Right kidney (tissue), 1 donor: ENCODE results near the gene SLC26A8.
A peak's percentile ranks its signal among the peaks of the same experiment; 100 is the strongest.
"Not testable (repeated sequence)": the region's sequence is repeated elsewhere in the genome, so short reads cannot be mapped to it uniquely, and the experiment has no call there.

Experiments used
- DNase-seq: peaks from one replicate; pipeline ENCODE4 v3.0.0-alpha.2; 2016

SLC26A8 gene

GRCh38 chr6:36000451-36000850 is 24.0 kb downstream of the SLC26A8 start:
- no peak for DNase-seq

- no peak for DNase-seq
Observed at GRCh38 chr6:35993150-35993549, 31.3 kb downstream of the SLC26A8 start.

GRCh38 chr6:35988047-35988446 is 36.4 kb downstream of the SLC26A8 start:
- not testable (repeated sequence) for DNase-seq

GRCh38 chr6:35984701-35985100 is 39.7 kb downstream of the SLC26A8 start:
- DNase-seq: no peak

- DNase-seq: no peak
Observed at GRCh38 chr6:35980991-35981645, 43.3 kb downstream of the SLC26A8 start.

GRCh38 chr6:35980126-35980525 is 44.3 kb downstream of the SLC26A8 start:
- not testable (repeated sequence) for DNase-seq

- no peak for DNase-seq
Observed at GRCh38 chr6:35977308-35977707, 47.1 kb downstream of the SLC26A8 start.

- DNase-seq: no peak
Observed at GRCh38 chr6:35973670-35974222, 50.7 kb downstream of the SLC26A8 start.

GRCh38 chr6:35972471-35973367 is 51.7 kb downstream of the SLC26A8 start:
- DNase-seq: no peak

- DNase-seq: no peak
Observed at GRCh38 chr6:35970181-35970580, 54.3 kb downstream of the SLC26A8 start.

GRCh38 chr6:35969646-35970045 is 54.8 kb downstream of the SLC26A8 start:
- no peak for DNase-seq

- DNase-seq: no peak
Observed at GRCh38 chr6:35968821-35969220, 55.6 kb downstream of the SLC26A8 start.

- peak; percentile 10 for DNase-seq
Observed at GRCh38 chr6:35967076-35967774, 57.2 kb downstream of the SLC26A8 start.

- DNase-seq: no peak
Observed at GRCh38 chr6:35962779-35963560, 61.5 kb downstream of the SLC26A8 start.

GRCh38 chr6:35960187-35960586 is 64.3 kb downstream of the SLC26A8 start:
- no peak for DNase-seq

- no peak for DNase-seq
Observed at GRCh38 chr6:35955970-35956369, 68.5 kb downstream of the SLC26A8 start.

GRCh38 chr6:35955521-35955920 is 68.9 kb downstream of the SLC26A8 start:
- DNase-seq: no peak

GRCh38 chr6:35955071-35955470 is 69.4 kb downstream of the SLC26A8 start:
- no peak for DNase-seq

- DNase-seq: no peak
Observed at GRCh38 chr6:35954333-35954732, 70.1 kb downstream of the SLC26A8 start.

GRCh38 chr6:35948725-35949124 is 75.7 kb downstream of the SLC26A8 start:
- DNase-seq: no peak

- no peak for DNase-seq
Observed at GRCh38 chr6:35945650-35946025, 78.8 kb downstream of the SLC26A8 start.

- DNase-seq: no peak
Observed at GRCh38 chr6:35943390-35943789, 81.1 kb downstream of the SLC26A8 start.
